ENCODE results near the gene PLD1.

DNA sequence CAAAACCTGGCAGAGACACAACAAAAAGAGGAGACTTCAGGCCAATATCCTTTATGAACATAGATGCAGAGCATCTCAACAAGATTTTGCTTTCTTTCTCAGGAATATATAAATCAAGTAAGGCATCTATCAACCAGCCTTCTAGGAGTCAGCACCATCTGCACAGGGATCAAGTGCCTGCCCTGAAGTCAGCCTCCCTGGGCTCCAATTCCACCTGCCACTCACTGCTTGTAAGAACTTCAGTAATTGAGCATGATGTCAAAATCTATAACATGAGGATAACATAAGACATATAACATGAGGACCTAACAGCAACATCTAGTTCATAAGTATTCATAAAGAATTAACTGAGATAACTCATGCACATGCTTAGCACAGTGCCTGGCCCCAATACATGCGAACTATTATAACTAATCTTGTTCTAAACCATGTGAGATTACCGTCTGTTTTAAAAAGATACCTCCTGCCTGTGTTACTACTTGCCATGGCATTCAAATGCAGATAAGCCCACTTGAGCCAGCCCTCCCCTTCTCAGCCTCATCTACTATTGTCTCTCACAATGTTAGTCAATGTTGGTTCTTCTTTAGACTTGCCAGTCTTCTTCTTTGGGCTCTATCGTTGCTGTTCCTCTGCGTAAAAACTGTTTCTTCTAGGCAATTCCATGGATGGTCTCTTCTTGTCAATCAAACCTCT, 91.6 kb downstream of the PLD1 start:
- TF ChIP-seq GABPA (IDR thresholded peaks at IDR 0.05; ENCODE audit: borderline replicate concordance, insufficient read depth, low read length) (no peak), EZH2 (IDR thresholded peaks at IDR 0.05; ENCODE audit: low read depth, low read length, severe bottlenecking) (no peak)

Measured in H1 (cell line).